NCI-H1930 (cell line): Measurements from ENCODE around the gene ANAPC5.
"Not testable (repeated sequence)": the region's sequence is repeated elsewhere in the genome, so short reads cannot be mapped to it uniquely, and the experiment has no call there.

Source experiments
- DNase-seq, 2 experiments: peaks; one replicate each; lab custom pipeline; 2025; lab: John Stamatoyannopoulos, UW

Gene ANAPC5

GRCh38 chr12:121351820-121352681 lies at the start of gene ANAPC5:
ANAPC5 (minus strand) TSS chr12:121352411; CDS start chr12:121352340, 71 bp downstream.
- peak; percentile 95 to 96 for DNase-seq

GRCh38 chr12:121400332-121401139 lies 48.3 kb upstream of the ANAPC5 start:
- peak in 1 of 2 experiments; percentile 21 for DNase-seq

GRCh38 chr12:121399391-121400331 lies 47.5 kb upstream of the ANAPC5 start, which contains the start of gene RNF34:
RNF34 (plus strand) TSS chr12:121400118; CDS start chr12:121400213, 95 bp downstream.
- DNase-seq, result peak; percentile 97 to 98

- no peak for DNase-seq
These were observed 46.1 kb upstream of the ANAPC5 start for GRCh38 chr12:121398355-121398754.

- DNase-seq, result no peak
These were observed 45.3 kb upstream of the ANAPC5 start for GRCh38 chr12:121397521-121397920.

GRCh38 chr12:121392325-121392716 lies 40.1 kb upstream of the ANAPC5 start:
- no peak for DNase-seq

GRCh38 chr12:121391619-121392324 lies 39.6 kb upstream of the ANAPC5 start:
- DNase-seq, result no peak

GRCh38 chr12:121390856-121391255 lies 38.6 kb upstream of the ANAPC5 start:
- no peak for DNase-seq

- no peak for DNase-seq
These were observed 36.3 kb upstream of the ANAPC5 start for GRCh38 chr12:121388421-121388981.

- DNase-seq, result not testable (repeated sequence)
These were observed 32.7 kb upstream of the ANAPC5 start for GRCh38 chr12:121384891-121385290.

- DNase-seq, result no peak
These were observed 31.4 kb upstream of the ANAPC5 start for GRCh38 chr12:121383601-121384021.

- no peak for DNase-seq
These were observed 27.7 kb upstream of the ANAPC5 start for GRCh38 chr12:121379945-121380344.

- DNase-seq, result no peak
These were observed 26.5 kb upstream of the ANAPC5 start for GRCh38 chr12:121378736-121379135.

GRCh38 chr12:121376754-121377697 lies 24.8 kb upstream of the ANAPC5 start:
- DNase-seq, result no peak

- not testable (repeated sequence) for DNase-seq
These were observed 22.9 kb upstream of the ANAPC5 start for GRCh38 chr12:121374945-121375584.

- not testable (repeated sequence) for DNase-seq
These were observed 22.1 kb upstream of the ANAPC5 start for GRCh38 chr12:121374336-121374735.

GRCh38 chr12:121373755-121374154 lies 21.5 kb upstream of the ANAPC5 start:
- DNase-seq, result no peak

- no peak for DNase-seq
These were observed 19.2 kb upstream of the ANAPC5 start for GRCh38 chr12:121371404-121371803.

- DNase-seq, result no peak
These were observed 13.8 kb upstream of the ANAPC5 start for GRCh38 chr12:121366063-121366459.
